Measurements from ENCODE around the gene XPO6.

XPO6 gene

GRCh38 chr16:28165598-28165997, 46.2 kb downstream of the XPO6 start:
- no peak for DNase-seq (ENCODE audit: insufficient read length, low spot score)
- FAIRE-seq, result no peak
- no peak for TF ChIP-seq POLR2A (IDR thresholded peaks at IDR 0.05; ENCODE audit: low read depth, low read length)
- no peak for TF ChIP-seq PAX5 (IDR thresholded peaks at IDR 0.05; ENCODE audit: insufficient read depth, low read length, severe bottlenecking)
- no peak for TF ChIP-seq TAF1 (IDR thresholded peaks at IDR 0.05; ENCODE audit: low read depth, low read length)
- TF ChIP-seq SPI1 (IDR thresholded peaks at IDR 0.05; ENCODE audit: low read depth, low read length), result no peak
- no peak for TF ChIP-seq POU2F2 (IDR thresholded peaks at IDR 0.05; ENCODE audit: low read depth, low read length)
- no peak for TF ChIP-seq POLR2AphosphoS5 (IDR thresholded peaks at IDR 0.05; ENCODE audit: low read depth, low read length)

- FAIRE-seq (no peak), DNase-seq (ENCODE audit: insufficient read length, low spot score) (no peak)
- TF ChIP-seq SPI1 (IDR thresholded peaks at IDR 0.05; ENCODE audit: low read depth, low read length), result no peak
- TF ChIP-seq POLR2AphosphoS5 (IDR thresholded peaks at IDR 0.05; ENCODE audit: low read depth, low read length), result no peak
- TF ChIP-seq POU2F2 (IDR thresholded peaks at IDR 0.05; ENCODE audit: low read depth, low read length), result no peak
- TF ChIP-seq PAX5 (IDR thresholded peaks at IDR 0.05; ENCODE audit: insufficient read depth, low read length, severe bottlenecking), result no peak
- TF ChIP-seq TAF1 (IDR thresholded peaks at IDR 0.05; ENCODE audit: low read depth, low read length), result no peak
- TF ChIP-seq POLR2A (IDR thresholded peaks at IDR 0.05; ENCODE audit: low read depth, low read length), result no peak
Measured at GRCh38 chr16:28164140-28164539, 47.6 kb downstream of the XPO6 start.

GRCh38 chr16:28163699-28164098, 48.1 kb downstream of the XPO6 start:
- no peak for FAIRE-seq

GRCh38 chr16:28162326-28162877, 49.4 kb downstream of the XPO6 start:
- no peak for TF ChIP-seq POLR2A (IDR thresholded peaks at IDR 0.05; ENCODE audit: low read depth, low read length)
- no peak for TF ChIP-seq PAX5 (IDR thresholded peaks at IDR 0.05; ENCODE audit: insufficient read depth, low read length, severe bottlenecking)
- TF ChIP-seq POU2F2 (IDR thresholded peaks at IDR 0.05; ENCODE audit: low read depth, low read length), result no peak
- no peak for TF ChIP-seq SPI1 (IDR thresholded peaks at IDR 0.05; ENCODE audit: low read depth, low read length)
- no peak for TF ChIP-seq TAF1 (IDR thresholded peaks at IDR 0.05; ENCODE audit: low read depth, low read length)
- TF ChIP-seq POLR2AphosphoS5 (IDR thresholded peaks at IDR 0.05; ENCODE audit: low read depth, low read length), result no peak
- FAIRE-seq (no peak), DNase-seq (ENCODE audit: insufficient read length, low spot score) (no peak)

More at GRCh38 chr16:28163699-28164098, 48.1 kb downstream of the XPO6 start:
- TF ChIP-seq PAX5 (IDR thresholded peaks at IDR 0.05; ENCODE audit: insufficient read depth, low read length, severe bottlenecking) (no peak), POLR2AphosphoS5 (IDR thresholded peaks at IDR 0.05; ENCODE audit: low read depth, low read length) (no peak), TAF1 (IDR thresholded peaks at IDR 0.05; ENCODE audit: low read depth, low read length) (no peak), POLR2A (IDR thresholded peaks at IDR 0.05; ENCODE audit: low read depth, low read length) (no peak), POU2F2 (IDR thresholded peaks at IDR 0.05; ENCODE audit: low read depth, low read length) (no peak), SPI1 (IDR thresholded peaks at IDR 0.05; ENCODE audit: low read depth, low read length) (no peak)
- DNase-seq (ENCODE audit: insufficient read length, low spot score), result no peak

- no peak for DNase-seq (ENCODE audit: insufficient read length, low spot score)
- no peak for FAIRE-seq
- TF ChIP-seq POLR2AphosphoS5 (IDR thresholded peaks at IDR 0.05; ENCODE audit: low read depth, low read length) (no peak), POLR2A (IDR thresholded peaks at IDR 0.05; ENCODE audit: low read depth, low read length) (no peak), TAF1 (IDR thresholded peaks at IDR 0.05; ENCODE audit: low read depth, low read length) (no peak), POU2F2 (IDR thresholded peaks at IDR 0.05; ENCODE audit: low read depth, low read length) (no peak), SPI1 (IDR thresholded peaks at IDR 0.05; ENCODE audit: low read depth, low read length) (no peak), PAX5 (IDR thresholded peaks at IDR 0.05; ENCODE audit: insufficient read depth, low read length, severe bottlenecking) (no peak)
Measured at GRCh38 chr16:28161626-28162025, 50.1 kb downstream of the XPO6 start.

GRCh38 chr16:28158136-28158535, 53.6 kb downstream of the XPO6 start:
- FAIRE-seq, result no peak
- TF ChIP-seq POLR2AphosphoS5 (IDR thresholded peaks at IDR 0.05; ENCODE audit: low read depth, low read length), result no peak
- TF ChIP-seq TAF1 (IDR thresholded peaks at IDR 0.05; ENCODE audit: low read depth, low read length), result no peak
- no peak for TF ChIP-seq SPI1 (IDR thresholded peaks at IDR 0.05; ENCODE audit: low read depth, low read length)
- TF ChIP-seq POU2F2 (IDR thresholded peaks at IDR 0.05; ENCODE audit: low read depth, low read length), result no peak
- TF ChIP-seq POLR2A (IDR thresholded peaks at IDR 0.05; ENCODE audit: low read depth, low read length), result no peak
- no peak for TF ChIP-seq PAX5 (IDR thresholded peaks at IDR 0.05; ENCODE audit: insufficient read depth, low read length, severe bottlenecking)
- no peak for DNase-seq (ENCODE audit: insufficient read length, low spot score)

GRCh38 chr16:28156056-28156680, 55.6 kb downstream of the XPO6 start:
- no peak for TF ChIP-seq POU2F2 (IDR thresholded peaks at IDR 0.05; ENCODE audit: low read depth, low read length)
- TF ChIP-seq SPI1 (IDR thresholded peaks at IDR 0.05; ENCODE audit: low read depth, low read length), result no peak
- no peak for TF ChIP-seq TAF1 (IDR thresholded peaks at IDR 0.05; ENCODE audit: low read depth, low read length)
- no peak for TF ChIP-seq POLR2AphosphoS5 (IDR thresholded peaks at IDR 0.05; ENCODE audit: low read depth, low read length)
- TF ChIP-seq PAX5 (IDR thresholded peaks at IDR 0.05; ENCODE audit: insufficient read depth, low read length, severe bottlenecking), result no peak
- no peak for TF ChIP-seq POLR2A (IDR thresholded peaks at IDR 0.05; ENCODE audit: low read depth, low read length)
- no peak for DNase-seq (ENCODE audit: insufficient read length, low spot score)
- FAIRE-seq, result peak; percentile 5

GRCh38 chr16:28155293-28155692, 56.5 kb downstream of the XPO6 start:
- TF ChIP-seq TAF1 (IDR thresholded peaks at IDR 0.05; ENCODE audit: low read depth, low read length), result no peak
- TF ChIP-seq POU2F2 (IDR thresholded peaks at IDR 0.05; ENCODE audit: low read depth, low read length), result no peak
- no peak for TF ChIP-seq POLR2AphosphoS5 (IDR thresholded peaks at IDR 0.05; ENCODE audit: low read depth, low read length)
- TF ChIP-seq POLR2A (IDR thresholded peaks at IDR 0.05; ENCODE audit: low read depth, low read length), result no peak
- TF ChIP-seq PAX5 (IDR thresholded peaks at IDR 0.05; ENCODE audit: insufficient read depth, low read length, severe bottlenecking), result no peak
- no peak for TF ChIP-seq SPI1 (IDR thresholded peaks at IDR 0.05; ENCODE audit: low read depth, low read length)
- DNase-seq (ENCODE audit: insufficient read length, low spot score), result no peak
- no peak for FAIRE-seq

- TF ChIP-seq PAX5 (IDR thresholded peaks at IDR 0.05; ENCODE audit: insufficient read depth, low read length, severe bottlenecking) (no peak), TAF1 (IDR thresholded peaks at IDR 0.05; ENCODE audit: low read depth, low read length) (no peak)
- DNase-seq (ENCODE audit: insufficient read length, low spot score), result no peak
- no peak for FAIRE-seq
Measured at GRCh38 chr16:28151180-28151579, 60.6 kb downstream of the XPO6 start.
